D721Med (cell line): ENCODE data around the gene FRMPD1.

Source experiments
- DNase-seq: peaks from one replicate; pipeline ENCODE4 v3.0.0; 2011; ENCODE audit warnings: low spot score; ENCODE audit not compliant: insufficient read length
- FAIRE-seq: peaks from 2 replicates; lab custom pipeline; 2011; peaks lifted over from hg19 to GRCh38; lab: Jason Lieb, UNC
- TF ChIP-seq, protein P1 (sequence below): IDR thresholded peaks from 2 replicates; pipeline ENCODE4 v1.5.1; 2012; ENCODE audit warnings: mild to moderate bottlenecking, control low read depth; ENCODE audit not compliant: insufficient read depth; ENCODE audit errors: missing control alignments

The FRMPD1 gene

DNA sequence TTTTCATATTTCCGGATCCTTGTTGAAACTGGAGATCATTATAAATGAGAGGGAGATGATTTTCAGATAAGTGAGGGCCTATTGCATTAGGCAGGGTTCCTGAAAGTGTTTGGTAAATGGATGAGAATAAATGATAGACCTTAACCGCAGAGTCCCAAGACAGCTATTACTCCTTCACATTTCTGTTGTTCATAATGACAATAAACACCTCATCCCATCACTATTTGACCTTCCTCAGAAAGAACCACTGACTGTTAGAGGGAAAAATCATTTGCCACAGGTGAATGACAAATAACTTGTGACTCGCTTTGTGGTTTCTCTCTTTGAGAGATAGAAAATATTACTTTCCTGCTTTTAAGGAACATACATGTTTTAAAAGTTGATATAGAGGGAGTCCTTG is 55.5 kb downstream of the FRMPD1 start:
- TF ChIP-seq, protein P1, sequence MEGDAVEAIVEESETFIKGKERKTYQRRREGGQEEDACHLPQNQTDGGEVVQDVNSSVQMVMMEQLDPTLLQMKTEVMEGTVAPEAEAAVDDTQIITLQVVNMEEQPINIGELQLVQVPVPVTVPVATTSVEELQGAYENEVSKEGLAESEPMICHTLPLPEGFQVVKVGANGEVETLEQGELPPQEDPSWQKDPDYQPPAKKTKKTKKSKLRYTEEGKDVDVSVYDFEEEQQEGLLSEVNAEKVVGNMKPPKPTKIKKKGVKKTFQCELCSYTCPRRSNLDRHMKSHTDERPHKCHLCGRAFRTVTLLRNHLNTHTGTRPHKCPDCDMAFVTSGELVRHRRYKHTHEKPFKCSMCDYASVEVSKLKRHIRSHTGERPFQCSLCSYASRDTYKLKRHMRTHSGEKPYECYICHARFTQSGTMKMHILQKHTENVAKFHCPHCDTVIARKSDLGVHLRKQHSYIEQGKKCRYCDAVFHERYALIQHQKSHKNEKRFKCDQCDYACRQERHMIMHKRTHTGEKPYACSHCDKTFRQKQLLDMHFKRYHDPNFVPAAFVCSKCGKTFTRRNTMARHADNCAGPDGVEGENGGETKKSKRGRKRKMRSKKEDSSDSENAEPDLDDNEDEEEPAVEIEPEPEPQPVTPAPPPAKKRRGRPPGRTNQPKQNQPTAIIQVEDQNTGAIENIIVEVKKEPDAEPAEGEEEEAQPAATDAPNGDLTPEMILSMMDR, result no peak
- DNase-seq (no peak), FAIRE-seq (peak; percentile 73)

DNA sequence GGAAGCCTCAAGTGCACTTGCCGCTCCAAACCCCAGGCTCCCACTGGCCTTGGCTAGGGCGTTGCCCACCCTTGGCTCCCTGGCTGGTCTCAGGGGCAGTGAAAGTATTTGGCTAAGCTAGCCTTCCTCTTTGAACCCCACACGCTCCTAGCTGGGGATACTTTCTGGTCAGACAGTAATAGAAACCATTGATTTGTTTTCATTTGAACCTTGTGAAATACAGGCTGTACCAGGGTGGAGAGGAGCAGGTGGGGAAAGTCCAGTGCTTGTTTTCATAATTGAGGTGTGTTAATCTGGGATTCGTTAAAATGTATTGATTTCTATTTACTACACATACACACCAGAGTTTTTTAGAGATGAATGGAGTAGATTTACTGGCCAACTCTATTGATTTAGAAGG is 57.0 kb downstream of the FRMPD1 start:
- FAIRE-seq, result peak; percentile 25
- TF ChIP-seq, protein P1, result no peak
- DNase-seq, result no peak

DNA sequence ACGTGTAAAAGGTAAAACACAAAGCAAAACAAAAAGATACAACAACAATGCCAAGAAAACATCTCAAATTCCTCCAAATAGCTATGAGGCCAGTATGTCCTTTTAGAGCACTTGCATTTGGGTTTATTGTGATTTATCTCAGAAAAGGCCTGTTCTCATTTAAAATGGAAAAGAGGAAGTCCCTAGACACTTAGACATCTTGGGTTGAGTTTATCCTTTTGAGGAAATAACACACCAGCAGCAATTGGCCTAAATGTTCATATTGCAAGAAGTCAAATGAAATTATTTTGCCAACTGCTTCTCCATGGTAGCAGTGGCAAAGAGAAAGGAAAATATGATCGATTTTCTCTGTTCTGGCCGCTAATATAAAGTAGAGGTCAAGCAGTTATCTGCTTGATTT is 59.3 kb downstream of the FRMPD1 start:
- no peak for DNase-seq
- TF ChIP-seq, protein P1, result no peak
- no peak for FAIRE-seq

DNA sequence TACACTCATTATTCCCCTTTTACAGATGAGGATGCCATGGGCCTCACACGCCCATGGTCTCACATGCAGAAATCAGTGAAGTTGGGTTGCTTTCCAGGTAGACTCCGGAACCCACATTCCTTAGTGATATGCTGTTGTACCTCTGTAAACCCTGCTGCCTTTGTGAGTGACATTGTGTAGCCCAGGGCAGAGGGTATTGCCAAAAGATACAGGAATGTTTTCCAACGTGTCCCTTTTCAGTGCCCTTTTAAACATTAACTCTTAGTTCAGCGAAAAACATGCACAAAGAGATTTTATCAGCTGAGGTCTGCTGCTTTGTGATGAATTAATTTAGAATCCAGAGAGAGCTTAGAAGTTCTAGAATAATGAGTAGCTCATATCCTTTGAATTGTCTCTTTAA is 64.5 kb downstream of the FRMPD1 start:
- FAIRE-seq, result no peak
- no peak for DNase-seq
- TF ChIP-seq, protein P1, result no peak

DNA sequence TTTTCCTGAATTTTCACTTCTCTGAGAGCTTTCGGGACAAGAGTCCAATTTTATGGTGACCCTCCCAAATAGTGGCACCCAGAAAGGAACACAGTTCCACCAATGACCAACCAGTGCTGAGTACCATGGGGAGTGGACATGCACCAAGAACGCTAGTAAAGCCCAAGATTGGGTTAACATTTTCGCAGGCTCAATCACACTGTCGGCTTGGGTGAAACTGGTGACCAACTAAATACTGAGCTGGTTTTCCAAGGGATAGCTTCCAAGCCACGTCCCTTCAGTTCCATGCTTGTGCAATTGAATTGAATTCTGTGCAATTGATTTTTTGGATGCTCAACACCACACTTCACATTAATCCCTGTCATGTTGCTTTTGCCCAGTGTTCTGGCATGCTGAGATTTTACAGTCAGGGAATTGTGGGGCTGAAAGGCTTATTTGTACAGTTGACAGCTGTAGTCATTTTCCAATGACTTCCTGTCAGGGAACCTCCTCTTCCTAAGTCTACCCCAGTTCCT is 65.3 kb downstream of the FRMPD1 start:
- DNase-seq (no peak), FAIRE-seq (no peak)
- TF ChIP-seq, protein P1, result no peak

DNA sequence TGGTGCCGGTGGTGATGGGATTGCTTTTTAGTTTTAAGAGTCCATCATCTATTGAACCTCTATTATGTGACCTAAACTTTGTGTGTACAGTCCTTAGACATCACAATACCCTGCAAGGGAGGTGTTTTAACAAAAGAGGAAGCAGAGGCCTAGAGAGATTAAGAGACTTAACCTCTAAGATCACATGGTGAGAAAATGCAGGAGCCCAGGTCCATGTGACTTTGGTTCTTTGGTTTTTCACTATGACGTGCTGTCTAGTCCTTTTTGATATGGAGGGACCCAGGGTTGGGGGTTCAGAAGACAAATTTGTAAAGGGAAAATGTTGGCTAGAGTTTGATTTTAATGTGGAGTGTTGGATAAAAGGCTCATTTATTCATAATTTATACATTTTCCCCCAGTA is 68.8 kb downstream of the FRMPD1 start:
- DNase-seq, result no peak
- no peak for FAIRE-seq
- TF ChIP-seq, protein P1, result no peak

DNA sequence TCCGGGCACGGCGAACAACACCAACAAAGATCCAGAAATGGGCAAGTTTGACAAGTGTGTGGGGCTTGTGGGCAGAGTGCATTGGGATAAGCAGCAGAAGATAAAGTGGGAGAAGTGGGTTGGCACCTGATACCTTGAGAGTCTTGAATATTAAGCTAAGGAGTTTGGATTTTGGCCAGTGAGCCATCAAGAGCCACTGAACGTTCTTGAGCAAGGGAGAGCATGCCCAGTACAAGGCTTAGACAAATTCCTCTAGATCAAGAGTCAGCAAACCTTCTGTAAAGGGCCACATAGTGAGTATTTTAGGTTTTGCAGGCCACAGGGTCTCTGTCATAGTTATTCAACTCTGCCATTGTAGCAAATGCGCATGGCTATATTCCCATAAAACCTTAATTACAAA is 76.3 kb downstream of the FRMPD1 start:
- TF ChIP-seq, protein P1, result no peak
- no peak for FAIRE-seq

More for the DNA sequence above, 76.3 kb downstream of the FRMPD1 start:
- DNase-seq, result no peak
